Activated B cell treated with CpG ODN at 0.5 μM for 24 hours (primary cell): Measurements from ENCODE around the gene COQ10A. TPM values are rescaled to one million over a fixed set of nuclear protein-coding genes. Genes with fewer than 3 reads are reported as not detected.
A peak's percentile ranks its signal among the peaks of the same experiment; 100 is the strongest.

Experiments
- ATAC-seq: fragments of 200-7000 bp; cut with Tn5 transposase; one replicate; pipeline ENCODE4 v1.10.0; 2021; ENCODE audit warnings: low read depth, mild to moderate bottlenecking, moderate library complexity
- CTCF ChIA-PET: fragments of 350-600 bp; sonication (Branson Sonifier 250); formaldehyde crosslinking; loops from one replicate; lab custom pipeline; 2021; ENCODE audit warnings: antibody characterized with exemption; lab: Charles Lee
- POLR2A ChIA-PET: fragments of 350-600 bp; sonication (Branson Sonifier 250); formaldehyde crosslinking; loops from one replicate; lab custom pipeline; 2021; ENCODE audit warnings: antibody characterized with exemption; lab: Charles Lee
- DNase-seq: peaks from one replicate; pipeline ENCODE4 v3.0.0; 2022
- H3K27ac Mint-ChIP-seq: one replicate; pipeline ENCODE4 v1.8.0; 2020; ENCODE audit warnings: mixed read lengths
- H3K27me3 Mint-ChIP-seq: one replicate; pipeline ENCODE4 v1.8.0; 2021; ENCODE audit warnings: mixed read lengths
- H3K36me3 Mint-ChIP-seq: one replicate; pipeline ENCODE4 v1.8.0; 2021; ENCODE audit warnings: low read depth, mixed read lengths
- H3K4me1 Mint-ChIP-seq: one replicate; pipeline ENCODE4 v1.8.0; 2021; ENCODE audit warnings: mixed read lengths
- H3K4me3 Mint-ChIP-seq: one replicate; pipeline ENCODE4 v1.8.0; 2020; ENCODE audit warnings: mild to moderate bottlenecking, mixed read lengths
- H3K9me3 Mint-ChIP-seq: one replicate; pipeline ENCODE4 v1.8.0; 2020; ENCODE audit warnings: mixed read lengths
- intact Hi-C: fragments of 100-400 bp; cut with micrococcal nuclease; formaldehyde crosslinking; loops from one replicate; pipeline ENCODE4 v1.15.1; 2024
- total RNA-seq: library from RNA; stranded (reverse); gene quantifications from 2 replicates; pipeline ENCODE4 v1.2.3, GENCODE V29; 2022
- TF ChIP-seq, protein P1 (sequence below): fragments of 200-600 bp; IDR thresholded peaks from one replicate; pipeline ENCODE4 v1.8.0; 2022; ENCODE audit warnings: antibody characterized with exemption, mild to moderate bottlenecking

Gene COQ10A
- total RNA-seq, 1 donor from 2014 or later, result 35.6 TPM

DNA sequence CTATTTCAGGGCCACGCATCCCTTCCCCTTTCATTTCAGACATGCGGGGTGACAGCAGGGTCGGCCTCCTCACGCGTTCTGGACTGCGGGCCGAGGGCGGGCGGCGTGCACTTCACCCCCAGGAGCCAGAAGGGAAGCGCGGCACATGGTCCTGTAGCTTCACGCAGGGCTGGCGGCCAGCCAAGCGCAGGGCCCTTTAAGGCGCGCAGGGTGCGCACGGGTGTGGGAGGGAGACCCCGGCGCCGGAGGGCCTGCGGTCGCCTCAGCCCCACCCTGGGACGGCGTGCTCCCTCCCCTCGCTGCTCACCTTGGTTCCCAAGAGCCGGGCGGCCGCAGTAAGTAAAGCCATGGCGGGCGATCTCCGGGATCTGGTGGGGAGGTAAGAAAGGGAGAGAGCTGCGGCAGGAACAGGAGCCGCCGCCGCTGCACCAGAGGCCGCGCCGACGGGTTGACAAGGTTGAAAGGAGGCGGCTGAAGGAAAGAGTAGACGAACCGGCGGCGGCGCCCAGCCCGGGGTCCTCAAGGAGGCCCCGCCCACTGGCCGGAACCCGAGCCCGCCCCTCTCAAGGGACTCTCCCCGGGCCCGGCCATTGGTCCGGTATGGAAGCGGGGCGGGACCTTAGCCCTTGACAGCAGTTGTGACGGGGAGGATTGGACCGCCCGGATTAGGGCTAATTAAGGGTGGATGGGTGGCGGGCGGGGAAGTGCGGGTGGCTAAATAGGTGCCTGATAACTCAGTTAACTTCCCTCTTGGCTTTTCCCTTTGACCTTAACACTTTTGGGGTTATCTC is 33.3 kb downstream of the COQ10A start, which contains the start of gene CS:
CS (minus strand) TSS at position 478 of the 791 bp plus-strand sequence; CDS start at position 349, 129 bp downstream.
- H3K27me3 Mint-ChIP-seq, result no peaks in the 10 kb centered on the region
- peak; percentile 96 for ATAC-seq
- POLR2A ChIA-PET, result interaction anchor here (0.5 to 3.2 kb wide), 19 partner anchors 9 to 811 kb away, joined by 3 to 18 read pairs (median 5); partner anchors contain the start of genes DNAJC14, ESYT1, IL23A and PAN2
- H3K27ac Mint-ChIP-seq, result peak within 1 kb of the TSS; percentile 97
- peaks cover 59% of the 10 kb centered on the region for H3K4me1 Mint-ChIP-seq
- intact Hi-C loops, result loop anchor here (1.0 to 2.0 kb wide), 14 partner anchors 13 to 327 kb away; partner anchors contain the start of genes ANKRD52, IL23A, PAN2 and RNF41
- peak; percentile 97 for DNase-seq
- TF ChIP-seq, protein P1, sequence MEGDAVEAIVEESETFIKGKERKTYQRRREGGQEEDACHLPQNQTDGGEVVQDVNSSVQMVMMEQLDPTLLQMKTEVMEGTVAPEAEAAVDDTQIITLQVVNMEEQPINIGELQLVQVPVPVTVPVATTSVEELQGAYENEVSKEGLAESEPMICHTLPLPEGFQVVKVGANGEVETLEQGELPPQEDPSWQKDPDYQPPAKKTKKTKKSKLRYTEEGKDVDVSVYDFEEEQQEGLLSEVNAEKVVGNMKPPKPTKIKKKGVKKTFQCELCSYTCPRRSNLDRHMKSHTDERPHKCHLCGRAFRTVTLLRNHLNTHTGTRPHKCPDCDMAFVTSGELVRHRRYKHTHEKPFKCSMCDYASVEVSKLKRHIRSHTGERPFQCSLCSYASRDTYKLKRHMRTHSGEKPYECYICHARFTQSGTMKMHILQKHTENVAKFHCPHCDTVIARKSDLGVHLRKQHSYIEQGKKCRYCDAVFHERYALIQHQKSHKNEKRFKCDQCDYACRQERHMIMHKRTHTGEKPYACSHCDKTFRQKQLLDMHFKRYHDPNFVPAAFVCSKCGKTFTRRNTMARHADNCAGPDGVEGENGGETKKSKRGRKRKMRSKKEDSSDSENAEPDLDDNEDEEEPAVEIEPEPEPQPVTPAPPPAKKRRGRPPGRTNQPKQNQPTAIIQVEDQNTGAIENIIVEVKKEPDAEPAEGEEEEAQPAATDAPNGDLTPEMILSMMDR, result no peak
- peaks cover 25% of the 10 kb centered on the region for H3K36me3 Mint-ChIP-seq
- CTCF ChIA-PET, result no interaction called here
- peak within 1 kb of the TSS; percentile 96 for H3K4me3 Mint-ChIP-seq
- no peaks in the 10 kb centered on the region for H3K9me3 Mint-ChIP-seq

DNA sequence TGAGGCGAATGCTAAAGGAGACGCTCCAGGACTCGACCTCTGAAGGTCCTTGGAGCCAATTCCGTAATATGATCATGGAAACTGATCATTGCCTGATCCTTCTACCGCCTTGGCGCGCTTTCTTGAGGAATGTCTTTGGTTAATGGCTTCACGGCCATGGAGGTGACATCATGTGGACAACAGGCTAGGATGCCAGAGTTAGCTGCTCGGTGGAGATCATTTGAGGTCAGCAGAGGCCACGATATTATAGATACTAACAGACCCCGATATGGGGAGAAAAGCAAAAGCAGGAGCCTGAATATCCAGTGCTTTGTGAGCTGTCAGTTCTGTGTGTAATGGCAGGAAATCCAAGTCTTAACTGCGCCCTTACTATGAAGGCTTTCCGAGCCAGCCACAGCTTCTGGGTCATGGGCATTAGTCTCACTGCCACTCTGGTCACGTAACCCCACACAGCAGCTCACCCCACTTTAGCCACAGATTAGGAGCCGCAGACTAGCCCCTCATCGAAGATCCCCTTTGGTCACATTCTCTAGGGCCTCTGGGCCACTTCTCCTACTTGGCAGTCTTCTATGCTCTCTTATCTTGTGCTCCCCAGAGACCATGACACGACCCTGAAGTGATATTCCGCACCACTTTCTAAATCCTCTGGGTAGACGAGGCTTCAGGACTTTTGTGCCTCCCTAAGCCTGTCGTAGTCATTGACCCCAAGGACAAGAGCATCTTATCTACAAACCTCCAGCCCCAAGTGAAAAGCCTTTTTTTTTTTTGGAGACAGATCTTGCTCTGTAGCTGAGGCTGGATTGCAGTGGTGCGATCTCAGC is 34.1 kb downstream of the COQ10A start:
- TF ChIP-seq, protein P1, result no peak
- Mint-ChIP-seq H3K9me3 (no peaks in the 10 kb centered on the region), H3K4me3 (peak overlapping the region; percentile 96), H3K27me3 (no peaks in the 10 kb centered on the region), H3K27ac (peak overlapping the region; percentile 97), H3K36me3 (peaks cover 28% of the 10 kb centered on the region), H3K4me1 (peaks cover 59% of the 10 kb centered on the region)
- ATAC-seq (no peak), DNase-seq (no peak)
- intact Hi-C loops, result loop anchor here (1.0 to 2.0 kb wide), 14 partner anchors 14 to 328 kb away; partner anchors contain the start of genes ANKRD52, IL23A, PAN2 and RNF41
- POLR2A ChIA-PET, result interaction anchor here (0.5 to 3.2 kb wide), 11 partner anchors 33 to 810 kb away, joined by 3 to 18 read pairs (median 6); partner anchors contain the start of genes IL23A, PAN2, SPRYD4 and STAT2
- CTCF ChIA-PET, result interaction anchor here (0.9 kb wide), 1 partner anchor 43 kb away, joined by 3 read pairs; the partner anchor contains the start of gene ANKRD52

DNA sequence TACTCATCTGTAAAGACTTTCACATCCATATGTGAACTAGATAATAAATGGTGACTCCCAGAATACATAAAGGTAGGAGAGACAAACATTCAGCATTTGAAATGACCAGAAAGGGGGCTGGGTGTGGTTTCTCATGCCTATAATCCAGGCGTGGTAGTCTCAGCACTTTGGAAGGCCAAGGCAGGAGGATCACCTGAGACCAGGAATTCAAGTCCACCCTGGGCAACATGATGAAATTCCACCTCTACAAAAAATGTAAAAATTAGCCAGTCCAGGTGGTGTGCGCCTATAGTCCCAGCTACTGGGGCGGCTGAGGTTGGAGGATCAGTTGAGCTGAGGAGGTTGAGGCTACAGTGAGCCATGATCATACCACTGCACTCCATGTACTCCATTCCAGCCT is 37.5 kb downstream of the COQ10A start:
- POLR2A ChIA-PET, result no interaction called here
- Mint-ChIP-seq H3K4me3 (no peak overlapping the region), H3K9me3 (no peaks in the 10 kb centered on the region), H3K27ac (no peak overlapping the region), H3K4me1 (peaks cover 25% of the 10 kb centered on the region), H3K27me3 (no peaks in the 10 kb centered on the region), H3K36me3 (peaks cover 26% of the 10 kb centered on the region)
- TF ChIP-seq, protein P1, result no peak
- DNase-seq (no peak), ATAC-seq (no peak)
- CTCF ChIA-PET, result no interaction called here
- intact Hi-C loops, result no loop called here

DNA sequence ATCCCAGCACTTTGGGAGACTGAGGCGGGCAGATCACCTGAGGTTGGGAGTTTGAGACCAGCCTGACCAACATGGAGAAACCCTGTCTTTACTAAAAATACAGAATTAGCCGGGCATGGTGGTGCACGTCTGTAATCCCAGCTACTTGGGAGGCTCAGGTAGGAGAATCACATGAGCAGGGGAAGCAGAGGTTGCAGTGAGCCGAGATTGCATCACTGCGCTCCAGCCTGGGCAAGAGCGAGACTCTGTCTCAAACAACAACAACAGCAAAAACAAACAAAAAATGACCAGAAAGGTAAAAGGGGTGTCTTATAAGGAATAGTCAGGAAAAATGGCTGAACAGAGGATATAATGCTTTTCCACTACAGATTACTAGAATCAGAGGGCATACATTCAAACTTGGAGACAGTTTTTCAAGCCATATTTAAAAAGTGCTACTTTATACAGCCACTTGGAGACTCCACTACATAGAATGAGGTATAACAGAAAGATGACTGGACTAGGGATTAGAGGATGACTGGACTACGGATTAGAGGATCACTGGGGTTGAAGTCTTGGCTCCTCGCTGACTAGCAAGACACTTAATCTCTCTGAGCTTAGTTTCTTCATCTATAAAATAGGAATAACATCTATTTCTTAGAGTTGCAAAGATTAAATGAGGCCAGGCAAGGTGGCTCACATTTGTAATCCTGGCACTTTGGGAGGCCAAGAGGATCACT is 38.3 kb downstream of the COQ10A start:
- intact Hi-C loops, result no loop called here
- Mint-ChIP-seq H3K36me3 (peaks cover 30% of the 10 kb centered on the region), H3K27ac (no peak overlapping the region), H3K9me3 (no peaks in the 10 kb centered on the region), H3K4me3 (no peak overlapping the region), H3K4me1 (peaks cover 23% of the 10 kb centered on the region), H3K27me3 (no peaks in the 10 kb centered on the region)
- ChIA-PET POLR2A (no interaction called here), CTCF (no interaction called here)
- no peak for DNase-seq
- TF ChIP-seq, protein P1, result no peak
- ATAC-seq, result no peak
